Bronchial epithelial cell (primary cell): ENCODE measurements around the gene TMTC2. TPM values are rescaled to one million over a fixed set of nuclear protein-coding genes. Genes with fewer than 3 reads are reported as not detected.

Source experiments
- DNase-seq: peaks from one replicate; pipeline ENCODE4 v3.0.0-alpha.2; 2010; ENCODE audit warnings: low read depth
- FAIRE-seq: peaks from 2 replicates; lab custom pipeline; 2011; peaks lifted over from hg19 to GRCh38; lab: Jason Lieb, UNC
- H3K27me3 ChIP-seq: 2 replicates; pipeline ENCODE4 v1.5.1; 2011; ENCODE audit warnings: low read length; ENCODE audit not compliant: control insufficient read depth, insufficient read depth
- H3K36me3 ChIP-seq: 2 replicates; pipeline ENCODE4 v1.5.1; 2011; ENCODE audit warnings: low read length; ENCODE audit not compliant: control insufficient read depth, insufficient read depth
- H3K4me3 ChIP-seq: 2 replicates; pipeline ENCODE4 v1.5.1; 2011; ENCODE audit warnings: mild to moderate bottlenecking, low read depth, low read length, control low read depth
- CTCF ChIP-seq: IDR thresholded peaks from 2 replicates; pipeline ENCODE4 v1.5.1; 2011; ENCODE audit warnings: mild to moderate bottlenecking, moderate library complexity, low read length, control low read depth, inconsistent platforms; ENCODE audit not compliant: insufficient read depth, severe bottlenecking
- total RNA-seq: library from RNA; depleted of rRNA; stranded (reverse); fragments of >200 nt; gene quantifications from 2 replicates; pipeline ENCODE4 v1.2.1, GENCODE V29; 2014

The TMTC2 gene
- total RNA-seq, 1 donor from 2014 or later, result 10.5 TPM

DNA sequence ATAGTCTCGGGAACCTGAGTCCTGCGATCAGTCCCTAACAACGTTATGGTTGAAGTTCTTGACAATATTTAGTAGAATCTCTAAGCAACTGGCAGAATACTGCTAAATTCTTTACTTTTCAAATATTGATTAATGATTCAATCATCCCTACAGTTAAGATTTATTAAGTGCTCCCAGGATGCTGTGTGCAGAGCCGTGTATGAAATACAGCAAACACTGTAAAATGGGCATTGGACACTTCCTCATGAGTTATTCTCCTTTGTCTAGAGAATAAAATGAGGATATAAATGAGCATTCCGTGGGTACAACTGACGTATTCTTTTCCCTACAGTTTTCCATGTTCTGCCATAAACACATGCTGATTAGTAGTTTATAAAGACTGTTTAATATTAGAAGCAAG lies 372.4 kb downstream of the TMTC2 start:
- TF ChIP-seq CTCF, result no peak
- no peaks in the 10 kb centered on the region for H3K36me3 ChIP-seq

GRCh38 chr12:83065562-83065961 lies 378.9 kb downstream of the TMTC2 start:
- no peak for DNase-seq
- FAIRE-seq, result no peak
- H3K27me3 ChIP-seq, result no peaks in the 10 kb centered on the region
- no peak overlapping the region for H3K4me3 ChIP-seq
- no peak for TF ChIP-seq CTCF
- H3K36me3 ChIP-seq, result no peaks in the 10 kb centered on the region

More for the DNA sequence above, 372.4 kb downstream of the TMTC2 start:
- DNase-seq (no peak), FAIRE-seq (no peak)
- H3K4me3 ChIP-seq, result no peak overlapping the region
- no peaks in the 10 kb centered on the region for H3K27me3 ChIP-seq

DNA sequence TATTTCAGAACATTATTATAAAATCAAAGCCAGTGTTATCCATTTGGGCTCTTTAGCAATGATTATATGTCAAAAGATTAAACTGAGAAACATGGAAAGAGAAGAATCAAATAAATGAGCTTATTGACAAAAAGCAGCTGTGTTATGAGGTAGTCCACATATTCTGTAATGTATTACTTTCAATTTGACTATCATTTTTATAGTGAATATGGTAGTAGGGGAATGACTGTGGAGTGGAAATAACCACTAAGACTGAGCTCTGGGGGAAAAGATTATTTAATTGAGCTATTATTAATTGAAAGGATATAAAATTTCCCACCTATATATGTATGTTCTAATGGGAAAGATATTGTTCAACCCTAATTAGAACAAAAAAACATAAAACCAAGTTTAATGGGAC lies 381.3 kb downstream of the TMTC2 start:
- H3K4me3 ChIP-seq, result no peak overlapping the region
- no peak for DNase-seq
- TF ChIP-seq CTCF, result no peak
- no peaks in the 10 kb centered on the region for H3K27me3 ChIP-seq
- FAIRE-seq, result no peak
- no peaks in the 10 kb centered on the region for H3K36me3 ChIP-seq

- no peak for TF ChIP-seq CTCF
- Histone ChIP-seq H3K27me3 (no peaks in the 10 kb centered on the region), H3K4me3 (no peak overlapping the region), H3K36me3 (no peaks in the 10 kb centered on the region)
- FAIRE-seq (peak; percentile 70), DNase-seq (peak; percentile 17)
Measured at GRCh38 chr12:83074358-83074894, 387.7 kb downstream of the TMTC2 start.

DNA sequence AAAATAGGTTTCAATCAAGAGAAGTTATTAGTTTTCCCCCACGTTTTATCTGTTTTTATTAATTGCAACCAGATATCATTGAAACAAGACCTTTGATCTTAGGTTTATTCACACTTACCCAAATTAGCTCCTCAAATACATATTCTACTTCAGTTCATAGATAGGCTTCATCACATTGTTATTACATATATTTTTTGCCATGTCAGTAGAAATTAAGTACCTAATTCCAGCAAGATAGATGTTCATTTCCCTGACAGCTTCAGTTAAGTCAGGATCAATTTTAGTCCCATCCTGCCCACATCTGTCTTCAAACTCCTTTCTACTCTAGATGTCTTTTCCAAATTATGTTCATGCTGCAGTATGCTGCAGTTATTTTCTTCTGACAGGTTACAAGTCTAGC lies 388.8 kb downstream of the TMTC2 start:
- no peak for DNase-seq
- no peak for TF ChIP-seq CTCF
- no peaks in the 10 kb centered on the region for H3K27me3 ChIP-seq
- H3K4me3 ChIP-seq, result no peak overlapping the region
- no peaks in the 10 kb centered on the region for H3K36me3 ChIP-seq
- no peak for FAIRE-seq

DNA sequence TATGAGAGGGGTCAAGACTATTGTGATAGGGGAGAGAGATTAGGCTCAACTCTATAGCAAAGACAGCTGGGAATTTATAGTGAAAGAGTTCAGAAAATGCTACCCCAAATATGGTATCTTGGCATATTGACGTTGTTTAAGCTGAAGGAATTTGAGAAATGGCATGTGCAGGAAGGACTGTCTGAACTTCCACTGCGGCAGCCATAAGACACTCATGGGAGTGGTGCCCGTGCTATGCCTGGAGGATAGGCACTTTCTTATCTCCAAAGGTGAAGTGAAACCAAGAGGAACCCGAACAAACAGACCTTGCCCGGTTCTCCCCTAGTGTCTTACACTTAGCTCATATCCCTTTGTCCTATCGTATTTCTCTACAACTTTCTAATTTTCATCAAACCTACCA lies 390.3 kb downstream of the TMTC2 start:
- FAIRE-seq, result no peak
- Histone ChIP-seq H3K36me3 (no peaks in the 10 kb centered on the region), H3K4me3 (no peak overlapping the region), H3K27me3 (no peaks in the 10 kb centered on the region)
- TF ChIP-seq CTCF, result no peak
- no peak for DNase-seq
